CD14-positive monocyte (primary cell): ENCODE measurements around the gene SUPT4H1. TPM values are rescaled to one million over a fixed set of nuclear protein-coding genes. Genes with fewer than 3 reads are reported as not detected.

Experiments
- DNase-seq, 3 donors: peaks; one replicate each; pipeline ENCODE4 v3.0.0-alpha.2; 2011 to 2022
- H2AFZ ChIP-seq: 2 replicates; pipeline ENCODE4 v1.6.0; 2012; ENCODE audit warnings: mild to moderate bottlenecking, low read depth, low read length, inconsistent platforms; ENCODE audit not compliant: insufficient read depth, poor library complexity, severe bottlenecking
- H3K27ac ChIP-seq, 2 donors: 1 replicate in 1 of 2; 2 replicates in 1 of 2; pipeline ENCODE4 v1.5.1; 2012 to 2013; ENCODE audit warnings: low read length in 2 of 2, control low read depth in 1 of 2, inconsistent platforms in 1 of 2, low read depth in 1 of 2, mild to moderate bottlenecking in 1 of 2
- H3K27me3 ChIP-seq, 2 donors: one replicate each; pipeline versions ENCODE4 v1.6.0 to v1.6.1; 2011 to 2013; ENCODE audit warnings: low read length in 2 of 2; ENCODE audit not compliant: control insufficient read depth in 2 of 2, insufficient read depth in 2 of 2
- H3K36me3 ChIP-seq, 2 donors: replicated peaks in 1 of 2; 1 replicate in 1 of 2; 2 replicates in 1 of 2; pipeline versions ENCODE4 v1.5.1 to v1.6.1; 2012 to 2013; ENCODE audit warnings: low read length in 2 of 2, control low read depth in 1 of 2, inconsistent platforms in 1 of 2, mild to moderate bottlenecking in 1 of 2; ENCODE audit not compliant: insufficient read depth in 2 of 2, control insufficient read depth in 1 of 2
- H3K4me1 ChIP-seq, 2 donors: 1 replicate in 1 of 2; 2 replicates in 1 of 2; pipeline versions ENCODE4 v1.5.1 to v1.6.1; 2012 to 2013; ENCODE audit warnings: low read length in 2 of 2, control low read depth in 1 of 2, inconsistent platforms in 1 of 2, mild to moderate bottlenecking in 1 of 2, moderate library complexity in 1 of 2; ENCODE audit not compliant: insufficient read depth in 2 of 2, control insufficient read depth in 1 of 2
- H3K4me2 ChIP-seq: replicated peaks from 2 replicates; pipeline ENCODE3; 2012; ENCODE audit warnings: low read length, moderate library complexity, mild to moderate bottlenecking; ENCODE audit not compliant: poor library complexity, severe bottlenecking; ENCODE audit errors: extremely low read depth
- H3K4me3 ChIP-seq, 3 experiments: fragments of 200-600 bp in 1 of 3; sonication (generic) in 1 of 3; replicated peaks in 1 of 3; 1 replicate in 2 of 3; 2 replicates in 1 of 3; pipeline ENCODE4 v1.5.1; 2011 to 2013; ENCODE audit warnings: low read length in 3 of 3, mild to moderate bottlenecking in 3 of 3, control low read depth in 2 of 3, low read depth in 2 of 3, inconsistent platforms in 1 of 3, moderate library complexity in 1 of 3
- H3K79me2 ChIP-seq: 2 replicates; pipeline ENCODE4 v1.6.0; 2012; ENCODE audit warnings: mild to moderate bottlenecking, control low read depth, inconsistent platforms, low read length, moderate library complexity; ENCODE audit not compliant: insufficient read depth
- H3K9ac ChIP-seq: 2 replicates; pipeline ENCODE4 v1.6.0; 2017; ENCODE audit warnings: low read length, mild to moderate bottlenecking; ENCODE audit not compliant: insufficient read depth, poor library complexity, severe bottlenecking
- H3K9me3 ChIP-seq, 2 donors: replicated peaks in 1 of 2; 1 replicate in 1 of 2; 2 replicates in 1 of 2; pipeline versions ENCODE4 v1.5.1 to v1.6.1; 2012 to 2013; ENCODE audit warnings: low read length in 2 of 2, control low read depth in 1 of 2; ENCODE audit not compliant: control insufficient read depth in 1 of 2, insufficient read depth in 1 of 2
- H4K20me1 ChIP-seq: 2 replicates; pipeline ENCODE4 v1.6.0; 2012; ENCODE audit warnings: mild to moderate bottlenecking, low read length, control low read depth, moderate library complexity; ENCODE audit not compliant: insufficient read depth
- H3K27ac Mint-ChIP-seq, 7 donors: one replicate each; pipeline ENCODE4 v1.8.0; 2020; ENCODE audit warnings: mild to moderate bottlenecking in 7 of 7, mixed read lengths in 7 of 7, moderate library complexity in 6 of 7, inconsistent platforms in 2 of 7
- H3K27me3 Mint-ChIP-seq, 3 donors: one replicate each; pipeline ENCODE4 v1.8.0; 2021 to 2022; ENCODE audit warnings: low read depth in 3 of 3, mild to moderate bottlenecking in 3 of 3, mixed read lengths in 3 of 3, moderate library complexity in 3 of 3, inconsistent platforms in 1 of 3
- H3K36me3 Mint-ChIP-seq, 2 donors: one replicate each; pipeline ENCODE4 v1.8.0; 2020; ENCODE audit warnings: mixed read lengths in 2 of 2, inconsistent platforms in 1 of 2, mild to moderate bottlenecking in 1 of 2
- H3K4me1 Mint-ChIP-seq: one replicate; pipeline ENCODE4 v1.8.0; 2020; ENCODE audit warnings: mild to moderate bottlenecking, mixed read lengths
- H3K4me3 Mint-ChIP-seq, 2 donors: one replicate each; pipeline ENCODE4 v1.8.0; 2020; ENCODE audit warnings: mild to moderate bottlenecking in 2 of 2, mixed read lengths in 2 of 2, moderate library complexity in 1 of 2
- H3K9me3 Mint-ChIP-seq, 7 donors: one replicate each; pipeline ENCODE4 v1.8.0; 2020 to 2022; ENCODE audit warnings: mixed read lengths in 7 of 7, mild to moderate bottlenecking in 6 of 7, moderate library complexity in 6 of 7, inconsistent platforms in 2 of 7
- WGBS: methylation state at CpG from one replicate; pipeline ENCODE4 v1.1.5; 2013; ENCODE audit warnings: missing lambda C conversion rate; ENCODE audit not compliant: insufficient coverage; 5-methylcytosine and 5-hydroxymethylcytosine counted together
- intact Hi-C, 2 donors: fragments of 100-400 bp; cut with micrococcal nuclease; formaldehyde crosslinking; loops; one replicate each; pipeline versions ENCODE4 v1.15.0 to v1.15.1; 2023
- polyA plus RNA-seq, 3 donors: library from polyadenylated mRNA; depleted of rRNA in 1 of 3; unstranded in 2 of 3; stranded (reverse) in 1 of 3; fragments of 300-500 nt in 2 of 3; fragments of >200 nt in 1 of 3; fragmentation: Illumina TruSeq in 2 of 3; gene quantifications; 1 replicate in 2 of 3; 2 replicates in 1 of 3; pipeline ENCODE4 v1.2.3, GENCODE V29; 2012 to 2021
- TF ChIP-seq, protein P1 (sequence below): fragments of 200-600 bp; IDR thresholded peaks from one replicate; pipeline ENCODE4 v1.8.0; 2022; ENCODE audit warnings: antibody characterized with exemption, mild to moderate bottlenecking

Gene SUPT4H1
- polyA plus RNA-seq, 3 donors = 144 to 251 (median 241) TPM

DNA sequence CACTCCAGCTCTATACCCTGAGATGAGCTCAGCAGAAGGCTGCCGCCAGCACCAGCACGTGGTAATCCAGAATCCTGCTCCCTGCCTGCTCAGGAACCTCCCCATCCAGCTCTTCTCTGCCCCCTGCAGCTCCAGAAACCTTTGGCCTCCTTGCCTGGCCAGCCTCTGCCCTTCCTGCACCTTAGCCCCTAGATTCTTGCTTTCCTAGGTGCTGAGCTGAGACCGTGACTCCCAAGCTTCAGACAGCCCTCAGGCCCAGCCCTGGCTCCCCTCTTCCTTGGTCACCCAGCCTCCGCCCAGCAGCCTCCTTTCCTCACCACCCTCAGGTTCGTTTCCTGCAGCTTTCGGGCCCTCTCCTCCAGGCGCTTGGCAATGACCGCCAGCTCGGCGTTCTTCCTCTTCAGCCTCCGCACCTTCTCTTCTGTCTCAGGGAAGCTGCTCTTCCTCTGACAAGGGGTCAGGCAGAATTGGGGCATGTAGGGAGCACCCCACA is 26.0 kb downstream of the SUPT4H1 start:
- Mint-ChIP-seq H3K9me3 (peaks cover 0 to 7% (median 3%) of the 10 kb centered on the region in 7 donors), H3K36me3 (peaks cover 28 to 36% of the 10 kb centered on the region in 2 donors), H3K27me3 (peaks cover 44 to 56% (median 45%) of the 10 kb centered on the region in 3 donors), H3K4me1 (peaks cover 60% of the 10 kb centered on the region), H3K4me3 (peak overlapping the region; percentile 35 to 82), H3K27ac (peak overlapping the region in 5 of 7 donors; percentile 3 to 86 (median 54))
- TF ChIP-seq, protein P1, sequence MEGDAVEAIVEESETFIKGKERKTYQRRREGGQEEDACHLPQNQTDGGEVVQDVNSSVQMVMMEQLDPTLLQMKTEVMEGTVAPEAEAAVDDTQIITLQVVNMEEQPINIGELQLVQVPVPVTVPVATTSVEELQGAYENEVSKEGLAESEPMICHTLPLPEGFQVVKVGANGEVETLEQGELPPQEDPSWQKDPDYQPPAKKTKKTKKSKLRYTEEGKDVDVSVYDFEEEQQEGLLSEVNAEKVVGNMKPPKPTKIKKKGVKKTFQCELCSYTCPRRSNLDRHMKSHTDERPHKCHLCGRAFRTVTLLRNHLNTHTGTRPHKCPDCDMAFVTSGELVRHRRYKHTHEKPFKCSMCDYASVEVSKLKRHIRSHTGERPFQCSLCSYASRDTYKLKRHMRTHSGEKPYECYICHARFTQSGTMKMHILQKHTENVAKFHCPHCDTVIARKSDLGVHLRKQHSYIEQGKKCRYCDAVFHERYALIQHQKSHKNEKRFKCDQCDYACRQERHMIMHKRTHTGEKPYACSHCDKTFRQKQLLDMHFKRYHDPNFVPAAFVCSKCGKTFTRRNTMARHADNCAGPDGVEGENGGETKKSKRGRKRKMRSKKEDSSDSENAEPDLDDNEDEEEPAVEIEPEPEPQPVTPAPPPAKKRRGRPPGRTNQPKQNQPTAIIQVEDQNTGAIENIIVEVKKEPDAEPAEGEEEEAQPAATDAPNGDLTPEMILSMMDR = no peak
- Histone ChIP-seq H3K27ac (no peak overlapping the region), H4K20me1 (peaks cover 60% of the 10 kb centered on the region), H3K4me1 (peaks cover 64 to 67% of the 10 kb centered on the region in 2 donors), H3K4me2 (peak overlapping the region; percentile 24), H3K36me3 (peaks cover 8 to 9% of the 10 kb centered on the region in 2 donors), H3K4me3 (no peak overlapping the region), H3K27me3 (peaks cover 11 to 38% of the 10 kb centered on the region in 2 donors), H3K9me3 (peaks cover 0 to 6% of the 10 kb centered on the region in 2 donors), H3K9ac (no peak overlapping the region), H3K79me2 (peaks cover 45% of the 10 kb centered on the region), H2AFZ (no peak overlapping the region)
- intact Hi-C loops = loop anchor here in 1 of 2 donors (5.0 kb wide), 2 partner anchors 36 to 49 kb away; no protein-coding TSS in a partner anchor
- peak in 2 of 3 donors; percentile 34 to 40 for DNase-seq
- WGBS = 2% methylated on average over 9 of the region's 11 CpGs

GRCh38 chr17:58325289-58325726 is 26.7 kb downstream of the SUPT4H1 start:
- Histone ChIP-seq H3K4me2 (peak overlapping the region; percentile 71), H2AFZ (no peak overlapping the region), H3K9me3 (peaks cover 0 to 6% of the 10 kb centered on the region in 2 donors), H3K4me1 (peaks cover 62 to 64% of the 10 kb centered on the region in 2 donors), H3K9ac (no peak overlapping the region), H3K27me3 (peaks cover 11 to 38% of the 10 kb centered on the region in 2 donors), H4K20me1 (peaks cover 53% of the 10 kb centered on the region), H3K79me2 (peaks cover 37% of the 10 kb centered on the region), H3K4me3 (peak overlapping the region in 1 of 3 experiments; percentile 63), H3K27ac (no peak overlapping the region), H3K36me3 (peaks cover 1% of the 10 kb centered on the region in 2 donors)
- H3K9me3 Mint-ChIP-seq = peaks cover 0 to 5% (median 2%) of the 10 kb centered on the region in 7 donors
- peaks cover 47 to 59% (median 49%) of the 10 kb centered on the region in 3 donors for H3K27me3 Mint-ChIP-seq
- peaks cover 20 to 32% of the 10 kb centered on the region in 2 donors for H3K36me3 Mint-ChIP-seq
- H3K27ac Mint-ChIP-seq = peak overlapping the region in 2 of 7 donors; percentile 66 to 79
- 63% methylated on average over 8 of the region's 11 CpGs for WGBS
- peak overlapping the region; percentile 31 to 82 for H3K4me3 Mint-ChIP-seq
- TF ChIP-seq, protein P1 = no peak
- peak in 1 of 3 donors; percentile 5 for DNase-seq
- peaks cover 59% of the 10 kb centered on the region for H3K4me1 Mint-ChIP-seq
- intact Hi-C loops = loop anchor here in 1 of 2 donors (5.0 kb wide), 2 partner anchors 37 to 48 kb away; no protein-coding TSS in a partner anchor
